Activated T-cell treated with anti-CD3 and anti-CD28 coated beads for 24 hours (primary cell): ENCODE data around the gene TBC1D2.
A peak's percentile ranks its signal among the peaks of the same experiment; 100 is the strongest.
"Not testable (repeated sequence)": the region's sequence is repeated elsewhere in the genome, so short reads cannot be mapped to it uniquely, and the experiment has no call there.

ENCODE experiments used
- DNase-seq: peaks from one replicate; pipeline ENCODE4 v3.0.0-alpha.2; 2020; ENCODE audit warnings: low read depth

Gene TBC1D2

DNA sequence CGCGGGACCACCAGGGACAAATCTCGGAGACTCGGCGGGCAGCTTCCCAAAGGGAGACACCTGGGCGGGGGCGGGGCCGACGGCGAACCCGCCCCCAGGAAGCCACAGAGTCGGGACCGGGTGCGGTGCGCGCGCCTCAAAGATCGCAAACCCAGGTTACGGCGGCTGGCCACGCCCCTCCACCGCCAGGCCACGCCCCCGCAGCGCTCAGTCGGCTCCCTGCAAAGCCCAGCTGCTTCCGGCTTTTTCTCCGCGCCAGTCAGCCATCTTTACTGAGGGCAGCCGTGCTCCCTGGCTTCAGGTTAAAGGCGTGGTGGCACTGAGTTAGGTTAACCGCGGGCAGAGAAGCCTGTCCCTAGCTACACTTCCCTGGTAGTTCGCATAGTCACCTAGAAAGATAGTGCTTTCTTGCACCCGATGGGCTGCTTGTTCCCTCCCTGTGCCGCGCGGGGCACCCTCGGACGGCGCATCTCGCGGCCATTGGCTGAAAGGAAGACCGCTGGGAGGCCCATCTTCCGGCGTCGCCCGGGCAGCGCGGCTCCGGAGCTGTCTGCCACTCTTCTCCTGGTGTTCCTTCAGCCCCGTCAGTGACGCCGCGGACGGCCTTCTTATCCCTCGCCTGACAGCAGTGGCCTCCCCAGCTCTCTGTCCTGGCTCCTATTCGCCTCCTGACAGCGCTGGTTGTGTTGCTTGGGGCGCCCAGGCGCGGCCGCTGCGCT, at the start of gene TBC1D2:
TSS of gene TBC1D2 (minus strand) at position 72 of the 719 bp plus-strand sequence. CDS start 108 bp downstream, outside the sequence.
- peak; percentile 96 for DNase-seq

DNA sequence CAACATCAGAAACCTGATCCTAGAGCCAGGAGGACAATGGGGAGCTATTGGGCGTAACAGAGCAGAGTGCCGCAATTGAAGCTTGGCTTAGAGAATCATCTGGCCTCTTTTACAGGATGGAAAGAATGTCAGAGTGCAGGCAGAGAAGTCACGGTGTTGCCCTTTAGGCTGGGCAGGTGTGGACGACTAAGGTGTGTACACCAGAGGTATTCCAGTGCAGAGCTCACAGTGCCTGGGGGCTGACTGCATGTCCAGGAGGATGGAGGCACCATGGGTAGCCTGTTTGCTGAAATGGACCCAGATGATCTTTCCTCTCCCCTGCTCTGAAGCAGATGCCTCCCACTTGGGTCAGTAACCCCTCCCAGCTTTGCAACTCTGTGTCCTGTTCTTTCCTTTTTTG, 48.9 kb upstream of the TBC1D2 start:
- no peak for DNase-seq

GRCh38 chr9:98303633-98304125, 48.2 kb upstream of the TBC1D2 start:
- no peak for DNase-seq

DNA sequence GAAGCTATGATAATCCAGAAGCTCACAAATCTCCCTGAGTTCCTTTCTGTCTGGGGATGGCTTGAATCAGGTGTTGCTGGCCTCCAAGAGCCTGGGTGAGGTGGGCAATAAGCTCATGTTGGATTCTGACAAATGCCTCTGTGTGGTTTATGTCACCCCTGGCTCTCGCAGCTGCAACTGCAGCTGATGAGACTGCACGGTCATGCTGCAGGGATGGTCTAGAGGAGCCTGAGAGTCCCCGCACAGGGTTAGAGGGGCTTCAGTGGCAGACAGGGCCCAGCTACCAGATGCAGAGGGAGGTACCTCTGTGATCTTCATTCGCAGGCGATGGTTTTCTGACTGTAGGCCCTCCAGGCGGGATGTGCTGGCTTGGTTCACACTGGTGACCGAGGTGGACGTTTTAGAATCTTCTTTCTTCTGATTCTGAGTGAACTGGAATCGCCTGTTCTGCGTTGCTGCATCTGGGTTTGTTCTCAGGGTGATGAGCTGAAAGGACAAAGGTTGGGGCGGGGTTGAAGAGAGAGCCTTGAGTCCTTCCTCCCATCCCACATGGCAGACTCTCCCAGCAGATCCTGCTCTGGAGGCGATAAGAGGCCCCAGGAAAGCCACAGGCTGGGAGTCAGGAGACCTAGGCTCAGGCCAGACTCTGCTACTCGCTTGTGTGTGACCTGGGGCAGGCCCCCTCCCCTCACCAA, 47.6 kb upstream of the TBC1D2 start:
- DNase-seq = no peak

DNA sequence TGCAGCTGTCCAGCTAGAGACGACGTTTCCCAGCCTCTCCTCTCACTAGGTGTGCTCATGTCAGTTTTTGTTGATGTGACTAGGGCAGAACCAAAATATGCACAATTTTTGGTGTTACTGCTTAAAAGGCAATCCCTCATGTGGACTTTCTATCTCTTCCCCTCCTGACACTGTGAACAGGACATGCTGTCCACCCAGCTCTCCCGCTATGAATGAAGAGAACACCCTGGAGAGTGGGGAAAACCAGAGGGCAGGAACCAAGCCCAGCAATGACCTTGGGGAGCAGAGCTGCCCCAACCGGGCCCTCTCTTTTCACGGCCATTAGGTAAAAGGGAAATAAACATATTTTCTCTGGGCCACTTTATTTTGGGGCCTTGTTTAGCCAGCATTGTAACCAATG, 46.7 kb upstream of the TBC1D2 start:
- DNase-seq = no peak

DNA sequence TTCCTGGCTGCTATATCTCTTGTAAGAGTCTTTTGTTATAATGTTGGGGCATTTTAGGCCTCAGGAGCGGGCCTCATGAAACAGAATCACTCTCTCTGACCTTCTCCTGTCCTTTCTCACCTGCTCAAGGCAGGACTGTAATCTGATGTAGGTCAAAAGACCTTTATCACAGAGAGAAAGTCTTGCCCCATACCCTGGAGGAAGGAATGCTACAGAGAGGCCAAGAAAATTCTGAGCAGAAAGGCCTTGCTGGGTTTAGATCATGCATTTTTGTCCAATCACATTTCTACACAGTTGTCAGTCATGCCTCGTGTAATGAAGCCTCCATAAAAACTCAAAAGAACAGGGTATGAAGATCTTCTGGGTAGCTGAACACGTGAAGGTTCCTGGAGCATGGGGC, 45.2 kb upstream of the TBC1D2 start:
- no peak for DNase-seq

GRCh38 chr9:98298476-98298875, 43.0 kb upstream of the TBC1D2 start:
- DNase-seq = no peak

DNA sequence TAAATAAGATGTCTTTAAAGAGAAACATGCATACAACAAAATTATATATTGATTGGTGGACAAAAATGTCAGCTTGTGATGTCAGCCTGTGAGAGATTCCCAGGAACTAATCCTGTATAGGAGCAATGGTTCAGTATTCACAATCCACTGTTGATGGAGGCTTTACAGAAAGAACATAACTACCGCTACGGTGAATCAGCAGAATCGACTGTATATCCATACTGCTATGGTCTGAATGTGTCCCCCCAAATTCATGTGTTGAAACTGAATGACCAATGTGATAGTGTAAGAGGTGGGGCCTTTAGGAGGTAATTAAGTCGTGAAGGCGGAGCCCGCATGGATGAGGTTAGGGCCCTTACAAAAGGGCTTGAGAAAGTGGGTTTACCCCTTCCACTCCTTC, 40.4 kb upstream of the TBC1D2 start:
- DNase-seq = no peak

DNA sequence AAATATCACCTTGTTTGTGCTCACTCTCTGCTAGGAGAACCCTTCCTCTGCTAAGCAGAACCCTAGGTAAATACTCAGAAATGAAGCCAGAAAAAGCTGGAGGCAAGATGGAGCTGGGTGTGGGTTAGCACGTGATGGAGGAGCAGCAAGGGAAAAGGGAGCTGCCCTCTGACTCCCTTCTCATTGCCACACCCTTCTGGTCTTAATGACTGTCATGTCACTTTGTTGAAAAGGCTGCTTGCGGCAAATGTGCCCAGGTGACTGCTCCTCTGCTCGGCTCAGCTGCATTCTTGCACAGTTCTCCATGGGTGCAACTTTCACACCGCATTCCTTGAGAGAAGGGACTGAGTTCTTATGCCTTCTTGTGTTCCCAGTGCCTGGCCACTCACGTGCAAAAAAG, 36.4 kb upstream of the TBC1D2 start:
- no peak for DNase-seq

DNA sequence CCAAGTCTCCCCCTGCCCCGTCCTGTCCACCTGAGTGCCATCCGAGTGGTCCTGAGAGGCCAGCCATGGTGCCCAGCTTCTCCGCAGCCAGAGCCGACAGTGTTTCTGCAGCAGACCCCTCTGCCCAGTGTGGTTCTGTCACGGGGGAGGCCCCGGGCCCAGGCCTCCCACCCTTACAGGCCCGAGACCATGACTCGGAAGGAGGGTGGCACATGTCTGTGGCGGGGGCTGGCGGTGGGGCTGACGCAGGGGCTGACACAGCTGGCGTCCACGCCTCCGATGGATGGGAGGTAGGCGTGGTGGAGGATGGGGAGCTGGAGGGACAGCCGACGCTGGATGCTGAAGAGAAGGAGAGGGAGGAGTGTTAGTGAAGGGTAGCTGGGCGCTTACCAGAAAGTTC, 35.0 kb upstream of the TBC1D2 start:
- DNase-seq = no peak

DNA sequence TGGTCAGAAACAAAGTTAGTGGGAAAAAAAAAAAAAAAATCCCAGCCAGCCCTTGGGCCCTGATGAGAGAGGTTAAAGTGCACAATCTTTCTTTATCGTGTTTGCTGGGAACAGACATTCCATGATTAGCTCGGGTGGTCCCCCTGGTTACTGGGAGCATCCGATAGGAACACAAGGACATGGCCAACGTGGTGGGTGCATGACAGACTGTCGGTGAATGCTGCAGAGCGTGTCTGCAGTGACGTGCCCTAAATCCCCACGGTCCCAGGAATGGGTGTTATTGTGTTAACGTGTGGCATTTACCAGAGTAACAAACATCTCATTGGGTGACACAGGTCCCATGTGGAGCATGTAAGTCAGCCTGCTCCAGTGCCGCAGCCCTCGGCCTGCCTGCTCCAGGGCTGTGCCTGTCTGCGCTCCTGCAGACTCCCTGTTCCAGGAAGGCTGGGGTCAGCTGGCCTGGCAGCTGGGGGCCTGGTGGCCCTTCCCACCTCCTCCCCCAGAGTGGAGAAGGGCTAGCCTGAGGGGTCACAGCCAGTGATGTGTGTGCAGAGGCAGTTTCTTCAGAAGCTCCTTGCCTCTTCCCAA, 34.3 kb upstream of the TBC1D2 start:
- no peak for DNase-seq

GRCh38 chr9:98288881-98289280, 33.4 kb upstream of the TBC1D2 start:
- DNase-seq = no peak

DNA sequence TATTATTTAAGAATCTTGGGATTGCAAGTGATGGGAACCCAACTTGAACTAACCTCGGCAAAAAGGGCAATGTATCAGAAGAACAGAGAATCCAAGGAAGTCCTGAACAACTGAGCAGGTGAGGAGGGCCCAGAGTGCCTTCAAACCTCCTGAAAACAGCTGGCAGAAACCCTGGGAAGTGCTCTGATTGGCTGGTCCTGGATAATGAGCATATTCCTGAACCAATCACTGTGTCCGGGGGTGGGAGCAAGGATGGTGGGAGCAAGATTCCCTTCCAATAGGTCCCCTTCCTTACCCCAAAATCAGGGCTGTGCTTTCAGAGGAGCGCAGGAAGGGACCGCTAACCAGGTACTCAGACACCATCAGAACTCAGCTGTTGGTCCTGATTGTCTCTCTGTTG, 31.9 kb upstream of the TBC1D2 start:
- no peak for DNase-seq

DNA sequence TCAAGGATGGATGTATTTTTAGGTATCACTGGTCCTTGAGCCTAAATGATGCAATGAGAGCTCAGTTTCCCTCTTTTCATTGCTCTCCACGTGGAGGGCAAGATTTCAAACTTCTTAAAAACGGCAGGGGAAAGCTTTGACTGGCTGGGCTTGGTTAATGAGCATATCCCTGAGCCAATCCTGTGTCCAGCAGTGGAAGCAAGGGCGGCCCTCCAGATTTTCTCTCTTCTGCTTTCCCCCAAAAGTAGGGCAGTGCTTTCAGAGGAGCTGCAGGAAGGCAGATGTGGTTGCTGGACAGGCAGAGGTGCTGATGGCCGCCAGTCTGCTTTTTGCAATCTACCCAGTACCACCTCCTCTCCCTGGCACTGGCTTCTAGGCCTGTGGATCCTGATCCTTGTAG, 30.0 kb upstream of the TBC1D2 start:
- no peak for DNase-seq

GRCh38 chr9:98284754-98285153, 29.3 kb upstream of the TBC1D2 start:
- no peak for DNase-seq

DNA sequence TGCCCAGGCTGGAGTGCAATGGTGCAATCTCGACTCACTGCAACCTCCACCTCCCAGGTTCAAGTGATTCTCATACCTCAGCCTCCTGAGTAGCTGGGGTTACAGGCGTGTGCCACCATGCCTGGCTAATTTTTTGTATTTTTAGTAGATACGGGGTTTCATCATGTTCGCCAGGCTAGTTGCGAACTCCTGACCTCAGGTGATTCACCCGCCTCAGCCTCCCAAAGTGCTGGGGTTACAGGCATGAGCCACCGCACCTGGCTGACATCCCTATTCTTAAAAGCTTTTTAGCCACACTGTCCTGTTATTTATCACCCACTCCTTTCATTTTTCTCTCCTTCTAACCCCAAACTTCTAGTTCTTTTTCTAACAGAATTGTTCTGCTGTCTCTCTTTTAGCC, 27.7 kb upstream of the TBC1D2 start:
- not testable (repeated sequence) for DNase-seq

DNA sequence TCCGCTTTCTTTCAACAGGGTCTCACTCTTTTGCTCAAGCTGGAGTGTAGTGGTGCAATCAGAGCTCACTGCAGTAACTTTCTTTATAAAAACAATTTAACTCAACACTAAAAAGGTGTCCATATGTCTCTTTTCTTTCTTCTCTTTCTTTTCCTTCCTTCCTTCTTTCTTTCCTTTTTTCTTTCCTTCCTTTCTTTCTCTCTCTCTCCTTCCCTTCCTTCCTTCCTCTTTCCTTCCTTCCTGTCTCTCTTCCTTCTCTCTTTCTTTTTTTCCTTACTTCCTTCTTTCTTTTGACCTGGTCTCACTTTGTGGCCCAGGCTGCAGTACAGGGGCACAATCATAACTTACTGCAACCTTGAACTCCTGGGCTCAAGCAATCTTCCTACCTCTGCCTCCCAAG, 25.8 kb upstream of the TBC1D2 start:
- DNase-seq = no peak

GRCh38 chr9:98280574-98280973, 25.1 kb upstream of the TBC1D2 start:
- no peak for DNase-seq

DNA sequence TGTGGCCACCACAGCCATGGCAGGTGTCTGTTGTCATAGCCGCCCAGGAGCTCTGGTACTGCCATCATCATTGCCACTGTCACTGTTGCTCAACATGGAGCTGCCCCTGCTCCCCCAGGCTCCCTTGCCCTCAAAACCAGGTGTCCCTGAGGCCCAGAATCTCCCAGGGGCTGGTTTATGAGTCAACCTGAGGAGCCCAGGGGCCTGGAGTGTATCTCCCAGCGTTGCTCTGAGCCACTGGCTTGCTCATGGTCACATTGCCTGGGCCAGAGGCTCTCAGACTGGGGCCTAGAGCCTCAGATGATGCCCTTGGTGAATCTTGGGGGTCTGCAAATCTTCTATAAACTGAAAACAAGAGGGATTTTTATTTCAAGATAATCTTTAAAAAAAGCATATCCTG, 24.7 kb upstream of the TBC1D2 start:
- no peak for DNase-seq

DNA sequence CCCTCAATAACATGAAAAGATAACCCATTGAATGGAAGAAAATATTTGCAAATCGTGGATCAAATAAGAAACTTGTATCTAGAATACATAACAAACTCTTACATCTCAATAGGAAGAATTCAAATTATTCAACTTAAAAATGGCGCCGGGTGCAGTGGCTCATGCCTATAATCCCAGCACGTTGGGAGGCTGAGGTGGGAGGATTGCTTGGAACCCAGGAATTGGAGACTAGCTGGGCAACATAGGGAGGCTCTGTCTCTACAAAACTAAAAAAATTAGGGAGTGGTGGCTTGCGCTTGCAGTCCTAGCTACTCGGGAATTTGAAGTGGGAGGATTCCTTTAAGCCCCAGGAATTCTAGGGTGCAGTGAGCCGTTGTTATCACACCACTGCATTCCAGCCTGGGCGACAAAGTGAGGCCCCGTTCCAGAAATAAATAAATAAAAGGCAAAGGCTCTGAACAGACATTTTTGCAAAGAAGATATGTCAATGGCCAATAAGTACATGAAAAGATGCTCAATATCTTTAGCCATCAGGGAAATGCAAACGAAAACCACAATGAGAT, 21.5 kb upstream of the TBC1D2 start:
- no peak for DNase-seq

DNA sequence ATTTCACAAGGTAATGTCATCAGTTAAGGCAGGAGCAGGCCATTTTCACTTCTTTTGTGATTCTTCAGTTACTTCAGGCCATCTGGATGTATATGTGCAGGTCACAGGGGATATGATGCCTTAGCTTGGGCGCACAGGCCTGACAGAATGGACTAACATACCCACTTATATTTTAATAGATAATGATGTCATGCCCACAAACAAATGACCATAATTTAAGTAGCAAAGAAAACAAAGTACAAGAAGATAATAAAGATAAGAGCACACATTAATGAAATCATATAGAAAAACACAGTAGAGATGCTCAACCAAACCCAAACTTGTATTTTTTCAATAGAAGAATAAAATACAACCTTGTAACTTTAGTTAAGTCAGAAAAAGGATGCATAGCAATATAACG, 19.7 kb upstream of the TBC1D2 start:
- DNase-seq = no peak

- DNase-seq = no peak
Measured at GRCh38 chr9:98272083-98272482, 16.6 kb upstream of the TBC1D2 start.

DNA sequence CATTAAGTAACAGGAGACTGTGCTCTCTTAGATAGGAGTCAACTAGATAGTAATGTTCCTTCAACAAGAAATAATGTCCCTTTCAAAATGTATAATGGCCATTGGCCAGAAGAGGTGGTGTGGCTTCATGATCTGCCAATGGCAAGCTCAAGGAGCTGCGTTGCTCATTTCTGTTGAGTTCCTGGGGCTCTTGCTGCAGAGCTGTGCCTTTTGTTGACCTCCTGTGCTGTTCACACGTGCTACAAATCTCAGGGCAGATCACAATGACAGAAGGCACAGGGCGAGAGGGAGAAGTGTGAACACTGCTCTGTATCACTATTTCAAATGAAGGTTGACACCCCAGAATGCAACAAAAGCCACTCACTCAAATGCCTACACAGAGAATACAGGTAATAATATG, 16.0 kb upstream of the TBC1D2 start:
- no peak for DNase-seq
